T-cell (primary cell): ENCODE results near the gene RPL18A. TPM values are rescaled to one million over a fixed set of nuclear protein-coding genes. Genes with fewer than 3 reads are reported as not detected.

Experiments
- ATAC-seq, 4 experiments: fragments of 200-7000 bp in 3 of 4; fragments of 150-1000 bp in 1 of 4; cut with Tn5 transposase; replicated peaks in 1 of 4; 1 replicate in 3 of 4; 2 replicates in 1 of 4; pipeline ENCODE4 v1.10.0; 2021; ENCODE audit warnings: moderate library complexity in 3 of 4, mild to moderate bottlenecking in 2 of 4, moderate number of reproducible peaks in 1 of 4
- CTCF ChIA-PET, 2 donors: fragments of 300-600 bp; sonication (Branson Sonifier 250); formaldehyde crosslinking; loops; one replicate each; lab custom pipeline; 2022; ENCODE audit warnings: antibody characterized with exemption in 2 of 2; lab: Charles Lee
- POLR2A ChIA-PET, 2 donors: fragments of 300-600 bp; sonication (Branson Sonifier 250); formaldehyde crosslinking; loops; one replicate each; lab custom pipeline; 2022; ENCODE audit warnings: antibody characterized with exemption in 2 of 2; lab: Charles Lee
- DNase-seq, 35 experiments: peaks; one replicate each; pipeline versions ENCODE4 v3.0.0 to v3.0.0-alpha.2; 2013 to 2023
- H3K27ac ChIP-seq: one replicate; pipeline ENCODE4 v1.5.1; 2013; ENCODE audit warnings: low read length
- H3K27me3 ChIP-seq, 2 experiments: replicated peaks in 1 of 2; 1 replicate in 1 of 2; 2 replicates in 1 of 2; pipeline versions ENCODE4 v1.6.1 to v1.7.0; 2013; ENCODE audit warnings: low read length in 1 of 2, mixed read lengths in 1 of 2; ENCODE audit not compliant: control insufficient read depth in 2 of 2, insufficient read depth in 2 of 2; ENCODE audit errors: extremely low read depth in 1 of 2
- H3K36me3 ChIP-seq, 2 donors: 1 replicate in 1 of 2; 2 replicates in 1 of 2; pipeline versions ENCODE4 v1.6.1 to v1.7.0; 2013; ENCODE audit warnings: low read length in 1 of 2; ENCODE audit not compliant: control insufficient read depth in 2 of 2, insufficient read depth in 1 of 2; ENCODE audit errors: extremely low read depth in 1 of 2
- H3K4me1 ChIP-seq, 2 experiments: 1 replicate in 1 of 2; 2 replicates in 1 of 2; pipeline versions ENCODE4 v1.6.1 to v1.7.0; 2013; ENCODE audit warnings: low read length in 2 of 2, mixed read lengths in 1 of 2; ENCODE audit not compliant: insufficient read depth in 2 of 2, control insufficient read depth in 1 of 2; ENCODE audit errors: extremely low read depth in 1 of 2
- H3K4me3 ChIP-seq, 2 donors: 1 replicate in 1 of 2; 2 replicates in 1 of 2; pipeline versions ENCODE4 v1.5.1 to v1.7.0; 2013; ENCODE audit warnings: mild to moderate bottlenecking in 2 of 2, low read length in 1 of 2, moderate library complexity in 1 of 2; ENCODE audit not compliant: control insufficient read depth in 1 of 2; ENCODE audit errors: extremely low read depth in 1 of 2
- H3K9me3 ChIP-seq: 2 replicates; pipeline ENCODE4 v1.7.0; 2013
- H3K27ac Mint-ChIP-seq, 2 donors: one replicate each; pipeline ENCODE4 v1.8.0; 2020 to 2021; ENCODE audit warnings: mild to moderate bottlenecking in 2 of 2, mixed read lengths in 2 of 2
- H3K27me3 Mint-ChIP-seq, 2 donors: one replicate each; pipeline ENCODE4 v1.8.0; 2021 to 2022; ENCODE audit warnings: mixed read lengths in 2 of 2
- H3K36me3 Mint-ChIP-seq: one replicate; pipeline ENCODE4 v1.8.0; 2021; ENCODE audit warnings: mixed read lengths
- H3K4me1 Mint-ChIP-seq, 3 donors: one replicate each; pipeline ENCODE4 v1.8.0; 2020 to 2022; ENCODE audit warnings: mixed read lengths in 3 of 3, mild to moderate bottlenecking in 1 of 3
- H3K4me3 Mint-ChIP-seq, 3 donors: one replicate each; pipeline ENCODE4 v1.8.0; 2020 to 2022; ENCODE audit warnings: mild to moderate bottlenecking in 3 of 3, mixed read lengths in 3 of 3, moderate library complexity in 3 of 3
- H3K9me3 Mint-ChIP-seq, 3 donors: one replicate each; pipeline ENCODE4 v1.8.0; 2020 to 2022; ENCODE audit warnings: mixed read lengths in 3 of 3
- WGBS: methylation state at CpG from one replicate; pipeline ENCODE4 v1.1.5; 2013; ENCODE audit warnings: missing lambda C conversion rate; ENCODE audit not compliant: insufficient coverage; 5-methylcytosine and 5-hydroxymethylcytosine counted together
- total RNA-seq, 35 experiments: library from RNA in 6 of 35; stranded (reverse) in 6 of 35; fragments of 120-200 nt in 1 of 35; gene quantifications; one replicate each; pipeline versions ENCODE4 v1.2.1 to v1.2.4 and lab custom pipeline; 2013 to 2026

The RPL18A gene
- total RNA-seq, 5 donors from 2014 or later (not counting 1 experiment from before 2014, with no cell fraction given) = 3,000 to 4,207 (median 4,048) TPM

GRCh38 chr19:17909003-17909732 is 49.5 kb downstream of the RPL18A start:
- ChIA-PET CTCF (interaction anchor here in 1 of 2 donors (0.6 kb wide), 1 partner anchor 87 kb away, joined by 7 read pairs; no protein-coding TSS in a partner anchor), POLR2A (no interaction called here)
- no peaks in the 10 kb centered on the region for H3K36me3 ChIP-seq
- H3K27me3 ChIP-seq = peaks cover 0 to 25% of the 10 kb centered on the region in 2 experiments
- no peaks in the 10 kb centered on the region for H3K9me3 ChIP-seq
- Mint-ChIP-seq H3K27ac (no peak overlapping the region), H3K36me3 (peaks cover 3% of the 10 kb centered on the region), H3K9me3 (peaks cover 3 to 7% (median 4%) of the 10 kb centered on the region in 3 donors), H3K27me3 (peaks cover 5% of the 10 kb centered on the region in 2 donors), H3K4me3 (no peak overlapping the region), H3K4me1 (no peaks in the 10 kb centered on the region)
- 65% methylated on average over 6 of the region's 7 CpGs for WGBS
- no peaks in the 10 kb centered on the region for H3K4me1 ChIP-seq
- DNase-seq (no peak), ATAC-seq (no peak)
- no peak overlapping the region for H3K4me3 ChIP-seq
- no peak overlapping the region for H3K27ac ChIP-seq

GRCh38 chr19:17910791-17911360 is 51.2 kb downstream of the RPL18A start:
- Histone ChIP-seq H3K27me3 (peaks cover 0 to 26% of the 10 kb centered on the region in 2 experiments), H3K27ac (no peak overlapping the region), H3K4me3 (no peak overlapping the region), H3K9me3 (no peaks in the 10 kb centered on the region), H3K4me1 (no peaks in the 10 kb centered on the region), H3K36me3 (no peaks in the 10 kb centered on the region)
- DNase-seq (no peak), ATAC-seq (no peak)
- peaks cover 3% of the 10 kb centered on the region for H3K36me3 Mint-ChIP-seq
- ChIA-PET POLR2A (interaction anchor here in 1 of 2 donors (0.5 kb wide), 1 partner anchor 21 kb away, joined by 3 read pairs; no protein-coding TSS in a partner anchor), CTCF (no interaction called here)
- H3K9me3 Mint-ChIP-seq = peaks cover 3 to 7% (median 4%) of the 10 kb centered on the region in 3 donors
- H3K27ac Mint-ChIP-seq = no peak overlapping the region
- no peaks in the 10 kb centered on the region for H3K4me1 Mint-ChIP-seq
- no peak overlapping the region for H3K4me3 Mint-ChIP-seq
- no CpG with 5 or more reads among the region's 11 CpGs for WGBS
- peaks cover 5 to 8% of the 10 kb centered on the region in 2 donors for H3K27me3 Mint-ChIP-seq

Other genes starting within 250 kb of the RPL18A start
- under 1 TPM in 4 of 5 donors, not detected in 1; 0.07 to 0.18 (median 0.13) TPM for gene UNC13A, start 171.6 kb upstream of the RPL18A start, total RNA-seq
- 10 to 100 TPM; 32.8 to 78.5 (median 66.0) TPM for gene MAP1S, start 140.4 kb upstream of the RPL18A start, total RNA-seq
- 100 to 1,000 TPM in 3 of 5 donors, 10 to 100 TPM in 2; 63.0 to 129 (median 118) TPM for gene FCHO1, start 108.4 kb upstream of the RPL18A start, total RNA-seq
- gene B3GNT3, start 64.8 kb upstream of the RPL18A start, total RNA-seq = 1 to 10 TPM in 1 of 5 donors, under 1 TPM in 4; 0.12 to 1.2 (median 0.79) TPM
- gene INSL3, start 38.4 kb upstream of the RPL18A start, total RNA-seq = 1 to 10 TPM; 4.3 to 8.9 (median 5.4) TPM
- gene JAK3, start 11.9 kb upstream of the RPL18A start, total RNA-seq = 100 to 1,000 TPM; 120 to 224 (median 127) TPM
- gene SLC5A5, start 12.0 kb downstream of the RPL18A start, total RNA-seq = 1 to 10 TPM; 2.1 to 5.7 (median 3.5) TPM
- gene CCDC124, start 73.1 kb downstream of the RPL18A start, total RNA-seq = 10 to 100 TPM; 24.8 to 51.1 (median 41.5) TPM
- gene KCNN1, start 107.2 kb downstream of the RPL18A start, total RNA-seq = not detected
- gene ARRDC2, start 148.3 kb downstream of the RPL18A start, total RNA-seq = 100 to 1,000 TPM; 163 to 195 (median 188) TPM
- gene IL12RB1, start 227.0 kb downstream of the RPL18A start, total RNA-seq = 10 to 100 TPM; 26.3 to 45.2 (median 39.3) TPM
- gene MAST3, start 237.9 kb downstream of the RPL18A start, total RNA-seq = 10 to 100 TPM; 42.0 to 60.2 (median 53.2) TPM